NCI-H345 treated with DMSO at 0.1 percent for 48 hours (cell line): ENCODE measurements around the gene INTS14.
"Not testable (repeated sequence)": the region's sequence is repeated elsewhere in the genome, so short reads cannot be mapped to it uniquely, and the experiment has no call there.

Experiments used
- DNase-seq: peaks from one replicate; lab custom pipeline; 2025; ENCODE audit not compliant: unreplicated experiment; lab: John Stamatoyannopoulos, UW

The INTS14 gene

DNA sequence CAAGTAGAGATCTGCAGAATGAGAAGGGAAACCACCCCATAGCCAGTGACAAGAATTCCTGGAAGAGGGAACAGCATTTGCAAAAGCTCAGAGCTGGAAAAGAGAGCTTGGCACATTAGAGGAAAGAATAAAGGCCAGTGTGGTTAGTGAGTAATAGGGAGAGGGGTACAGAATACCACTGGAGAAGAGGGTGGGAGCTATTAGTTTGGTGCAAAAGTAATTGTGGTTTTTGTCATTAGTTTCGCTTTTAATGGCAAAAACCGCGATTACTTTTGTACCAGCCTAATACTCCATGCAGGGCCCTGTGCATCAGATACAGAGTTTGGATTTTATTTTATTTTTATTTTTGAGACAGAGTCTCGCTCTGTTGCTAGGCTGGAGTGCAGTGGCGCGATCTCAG lies 20.6 kb upstream of the INTS14 start:
- DNase-seq = no peak

DNA sequence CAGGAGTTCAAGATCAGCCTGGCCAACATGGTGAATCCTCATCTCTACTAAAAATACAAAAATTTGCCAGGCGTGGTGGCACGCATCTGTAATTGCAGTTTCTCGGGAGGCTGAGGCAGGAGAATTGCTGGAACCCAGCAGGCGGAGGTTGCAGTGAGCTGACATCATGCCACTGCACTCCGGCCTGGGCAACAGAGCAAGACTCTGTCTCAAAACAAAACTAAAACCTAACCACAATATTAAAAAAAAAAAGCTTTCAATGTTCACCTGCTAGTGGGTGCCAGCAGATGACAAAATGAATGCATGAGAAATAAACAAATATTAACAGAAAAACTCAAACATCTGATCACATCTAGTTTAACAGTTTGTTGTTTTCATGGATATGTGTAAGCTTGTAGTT lies 19.8 kb upstream of the INTS14 start:
- no peak for DNase-seq

DNA sequence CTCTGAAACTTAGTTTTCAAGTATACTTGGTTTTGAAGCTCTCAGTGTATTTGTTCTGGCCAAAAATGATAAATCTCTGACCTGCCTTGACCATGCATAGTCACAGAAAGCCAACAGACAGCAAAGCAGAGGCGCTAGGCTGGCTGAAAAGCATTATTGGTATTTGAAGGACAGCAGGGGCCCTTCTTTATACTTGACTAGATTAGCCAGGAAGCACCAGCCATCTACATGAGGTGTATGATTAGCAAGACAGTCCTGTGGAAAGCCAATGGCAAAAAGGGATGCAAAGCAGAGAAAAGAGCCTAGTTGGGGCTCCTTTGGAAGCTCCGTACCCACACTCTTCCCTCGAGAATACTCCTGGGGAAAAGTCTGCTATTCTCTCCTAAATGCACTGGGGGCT lies 18.6 kb upstream of the INTS14 start:
- DNase-seq = no peak

DNA sequence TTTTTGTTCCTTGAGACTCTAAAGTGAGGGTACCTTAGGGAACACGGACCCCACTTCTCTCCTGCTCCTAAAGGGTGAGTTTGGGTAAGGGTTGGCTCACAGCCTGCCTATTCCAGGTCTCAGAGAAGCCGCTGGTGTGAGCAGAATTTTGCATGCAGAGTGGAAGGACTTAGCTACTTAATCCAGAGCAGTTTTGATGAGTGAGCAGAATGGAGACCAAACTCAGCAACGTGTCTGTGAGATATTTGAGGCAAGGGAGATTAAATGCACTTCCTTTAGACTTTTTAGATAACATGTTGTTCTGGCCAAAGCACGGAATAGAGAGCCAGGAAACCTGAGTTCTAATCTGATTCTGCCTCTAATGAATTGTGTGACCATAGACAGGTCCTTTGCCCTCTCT lies 15.9 kb upstream of the INTS14 start:
- no peak for DNase-seq

GRCh38 chr15:65623103-65623502 lies 12.2 kb upstream of the INTS14 start:
- DNase-seq = no peak

GRCh38 chr15:65621638-65622037 lies 10.7 kb upstream of the INTS14 start, which contains the start of gene SLC24A1:
Gene SLC24A1 (plus strand): TSS chr15:65621938. CDS start chr15:65624081, 2,143 bp downstream.
- DNase-seq = no peak

DNA sequence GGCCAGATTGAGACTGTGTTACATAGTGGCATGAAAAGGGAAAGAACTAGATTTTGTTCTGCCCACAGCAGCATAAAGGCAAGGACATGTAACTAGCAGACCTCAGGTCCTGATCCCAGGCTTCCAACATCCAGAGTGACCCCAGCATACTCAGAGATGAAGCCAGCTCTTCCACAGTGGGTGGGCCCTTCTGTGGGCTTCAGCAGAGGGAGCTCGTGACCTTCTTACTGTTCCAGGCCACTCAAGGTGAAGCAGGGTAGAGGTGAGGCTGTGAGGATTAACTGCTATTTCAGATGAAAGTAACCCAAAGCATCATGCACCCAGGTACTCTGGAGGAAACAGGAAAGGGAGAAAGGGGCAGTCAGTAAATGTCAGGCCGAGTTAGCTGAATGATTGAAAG lies 9.9 kb upstream of the INTS14 start:
- DNase-seq = no peak

- no peak for DNase-seq
Measured at GRCh38 chr15:65619626-65620290, 8.8 kb upstream of the INTS14 start.

DNA sequence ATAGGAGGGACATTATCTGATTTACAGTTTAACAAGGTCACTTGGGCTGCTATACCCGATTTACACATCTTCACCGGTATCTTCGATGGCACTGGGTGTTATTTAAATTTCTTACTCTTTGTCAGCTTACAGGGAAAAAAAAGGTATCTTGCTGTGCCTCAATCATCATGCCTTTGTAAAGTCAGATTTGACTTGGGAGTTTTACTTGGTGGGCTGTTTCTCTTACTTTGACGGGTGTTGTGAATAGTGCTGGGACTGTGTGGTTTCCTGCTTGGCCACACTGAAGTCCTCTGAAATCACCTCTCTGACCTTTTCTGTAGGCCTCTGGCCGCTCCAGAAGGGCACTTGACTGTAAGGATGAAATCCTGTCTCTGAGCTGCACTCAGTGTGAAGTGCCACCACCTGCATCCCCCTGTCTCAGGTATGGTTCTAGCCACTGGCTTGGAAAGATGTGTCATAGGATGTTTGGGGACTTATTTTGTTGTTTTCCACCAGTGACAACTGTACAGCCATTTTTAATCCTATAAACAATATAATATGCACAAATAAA lies 7.7 kb upstream of the INTS14 start:
- DNase-seq = no peak

GRCh38 chr15:65615887-65616286 lies 5.0 kb upstream of the INTS14 start:
- DNase-seq = not testable (repeated sequence)

- DNase-seq = no peak
Measured at GRCh38 chr15:65612949-65613744, 2.2 kb upstream of the INTS14 start.

- no peak for DNase-seq
Measured at GRCh38 chr15:65612616-65612946, 1.6 kb upstream of the INTS14 start.

DNA sequence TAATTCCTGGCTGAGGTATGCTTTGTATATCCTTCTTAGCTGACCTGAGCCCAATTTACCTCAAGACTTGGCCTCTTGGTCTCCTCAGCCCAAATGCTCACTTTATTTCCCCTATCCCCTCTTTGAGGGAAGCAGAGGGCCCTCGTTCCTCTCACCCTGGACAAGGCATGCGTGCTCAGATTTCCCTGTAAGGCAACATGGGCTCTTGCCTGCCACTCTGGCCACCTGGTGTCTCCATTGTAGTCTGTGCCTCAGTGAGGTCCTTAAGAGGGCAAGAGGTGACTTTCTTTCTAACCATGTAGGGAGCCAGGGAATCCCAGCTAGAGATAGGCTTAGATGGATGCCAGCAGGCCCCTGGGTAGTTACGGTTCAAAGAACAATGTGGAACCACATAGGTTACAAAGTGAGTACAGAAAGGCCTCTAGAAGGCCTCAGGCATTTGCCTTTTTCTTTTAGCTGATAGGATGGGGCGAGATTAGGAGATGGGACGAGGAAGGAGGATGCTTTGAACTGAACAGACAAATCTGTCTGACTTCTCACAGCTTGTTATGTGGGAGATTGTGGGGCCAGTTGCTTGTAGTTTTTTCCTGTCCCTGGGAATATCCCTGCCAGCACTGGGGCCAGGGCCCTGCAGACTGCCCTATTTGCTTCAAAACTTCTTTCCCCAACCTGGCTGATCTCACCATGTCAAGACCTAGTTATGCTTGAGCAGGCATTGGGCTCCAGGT lies 1.1 kb upstream of the INTS14 start:
- no peak for DNase-seq

GRCh38 chr15:65603559-65603958 lies 7.4 kb downstream of the INTS14 start:
- no peak for DNase-seq

GRCh38 chr15:65603134-65603533 lies 7.8 kb downstream of the INTS14 start:
- no peak for DNase-seq

GRCh38 chr15:65599677-65600076 lies 11.3 kb downstream of the INTS14 start:
- DNase-seq = no peak

- no peak for DNase-seq
Measured at GRCh38 chr15:65598468-65598867, 12.5 kb downstream of the INTS14 start.

- DNase-seq = no peak
Measured at GRCh38 chr15:65595960-65596359, 15.0 kb downstream of the INTS14 start.

DNA sequence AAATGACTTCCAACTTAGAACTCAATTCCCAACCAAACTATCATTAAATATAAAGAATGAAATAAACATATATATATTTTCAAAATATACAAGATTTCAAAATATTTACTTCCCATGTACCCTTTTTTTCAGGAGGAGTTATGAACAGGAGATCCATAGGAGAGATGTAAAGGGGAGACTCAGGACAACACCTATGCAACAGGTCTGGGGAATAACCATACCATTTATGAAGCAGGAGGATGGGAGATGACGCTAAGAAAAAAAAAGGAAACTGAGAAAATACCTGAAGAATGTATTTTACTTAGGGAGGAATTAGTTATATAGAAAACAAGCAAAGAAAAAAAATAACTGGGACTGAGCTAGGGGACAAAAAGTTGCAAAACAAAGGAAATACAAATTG lies 23.8 kb downstream of the INTS14 start:
- no peak for DNase-seq

GRCh38 chr15:65584241-65584640 lies 26.7 kb downstream of the INTS14 start:
- DNase-seq = no peak

DNA sequence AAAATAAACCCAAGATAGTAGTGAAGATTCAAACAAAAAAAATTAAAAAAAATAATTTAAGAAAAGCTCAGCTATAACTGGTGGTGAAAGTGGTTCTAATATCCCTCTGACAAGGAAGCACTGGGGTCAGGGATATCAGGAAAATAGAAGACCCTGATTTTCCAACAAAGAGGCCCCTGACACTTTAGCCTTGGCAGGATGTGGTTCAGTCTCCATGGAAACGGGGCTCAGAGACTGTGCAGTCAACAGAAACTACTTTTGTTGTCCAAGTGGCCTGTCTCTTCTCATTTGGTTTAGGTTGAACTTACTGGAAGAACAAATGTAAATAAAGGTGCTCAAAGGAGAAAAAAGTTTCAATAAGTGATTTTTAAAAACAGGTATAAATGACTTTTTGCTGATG lies 27.2 kb downstream of the INTS14 start:
- DNase-seq = no peak

DNA sequence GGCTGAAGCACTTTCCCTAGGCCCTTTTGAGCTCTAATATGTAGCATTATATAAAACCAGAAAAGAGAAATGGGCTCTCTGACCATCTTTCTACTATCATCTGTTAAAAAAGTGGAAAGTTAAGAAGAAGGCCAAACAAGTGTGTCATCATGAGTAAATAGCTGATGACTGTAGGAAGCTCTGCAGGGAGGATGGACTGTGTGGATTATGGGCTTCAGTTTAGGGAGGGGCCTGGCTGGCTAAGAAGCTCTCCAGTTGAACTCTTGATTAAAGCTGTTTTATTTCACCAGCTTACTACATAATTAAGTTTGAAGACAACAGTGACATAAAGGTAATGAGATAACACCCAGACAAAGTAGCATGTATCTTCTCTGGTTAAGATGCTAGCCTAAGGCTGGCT lies 30.6 kb downstream of the INTS14 start:
- no peak for DNase-seq
